ENCODE measurements around the gene QSOX2.

Gene QSOX2

GRCh38 chr9:136204838-136205706 lies 40.5 kb downstream of the QSOX2 start, which contains the start of gene LHX3:
LHX3 (minus strand) TSS chr9:136205128; CDS start chr9:136205012, 116 bp downstream.
- peaks cover 3 to 5% of the 10 kb centered on the region in 2 donors for H3K4me1 Mint-ChIP-seq (ENCODE audit: low read depth in 2 of 2)
- H3K4me3 Mint-ChIP-seq: no peak within 1 kb of the TSS
- peaks cover 4% of the 10 kb centered on the region for H3K36me3 Mint-ChIP-seq (ENCODE audit: insufficient read depth)
- ATAC-seq (replicated peaks) (peak; percentile 39), DNase-seq (no peak)
- H3K9me3 Mint-ChIP-seq: no peaks in the 10 kb centered on the region
- H3K27ac Mint-ChIP-seq: no peak within 1 kb of the TSS
- H3K27me3 Mint-ChIP-seq: peaks cover 11 to 38% of the 10 kb centered on the region in 2 donors

DNA sequence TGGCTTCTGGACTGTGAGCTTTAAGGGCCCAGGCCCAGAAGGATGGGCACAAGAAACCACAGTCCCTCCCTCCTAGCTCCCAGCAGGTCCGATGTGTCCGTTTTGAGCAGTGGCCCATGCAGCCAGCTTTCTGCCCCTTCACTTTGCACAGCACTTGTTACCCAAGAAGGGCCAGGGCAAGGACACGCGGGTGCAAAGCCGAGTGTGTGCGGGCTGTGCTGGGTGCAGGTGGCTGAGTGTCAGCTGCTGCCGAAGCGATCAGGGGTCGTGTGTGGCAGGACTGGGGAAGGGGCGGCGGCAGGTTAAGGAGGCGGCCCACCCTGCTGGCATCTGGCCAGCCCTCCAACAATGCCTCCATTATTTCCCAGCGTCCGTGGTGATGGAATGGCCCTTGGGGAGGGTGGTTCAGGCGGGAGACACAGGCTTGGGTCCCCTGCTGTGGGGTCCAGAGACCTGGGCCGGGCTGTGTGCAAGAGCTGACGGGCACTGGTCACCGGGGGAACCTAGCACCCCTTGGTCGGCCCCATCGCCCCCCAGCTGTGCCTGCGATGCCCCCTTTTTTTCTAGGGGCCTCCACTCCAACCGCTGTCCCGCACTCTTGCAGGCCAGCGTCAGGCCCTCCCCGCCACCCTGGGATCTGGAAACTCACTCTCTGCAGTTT lies 41.3 kb downstream of the QSOX2 start:
- Mint-ChIP-seq H3K4me1 (ENCODE audit: low read depth in 2 of 2) (peaks cover 3 to 5% of the 10 kb centered on the region in 2 donors), H3K4me3 (no peak overlapping the region), H3K27me3 (peaks cover 11 to 41% of the 10 kb centered on the region in 2 donors), H3K36me3 (ENCODE audit: insufficient read depth) (peaks cover 4% of the 10 kb centered on the region), H3K9me3 (no peaks in the 10 kb centered on the region), H3K27ac (no peak overlapping the region)
- DNase-seq (no peak), ATAC-seq (replicated peaks) (no peak)

DNA sequence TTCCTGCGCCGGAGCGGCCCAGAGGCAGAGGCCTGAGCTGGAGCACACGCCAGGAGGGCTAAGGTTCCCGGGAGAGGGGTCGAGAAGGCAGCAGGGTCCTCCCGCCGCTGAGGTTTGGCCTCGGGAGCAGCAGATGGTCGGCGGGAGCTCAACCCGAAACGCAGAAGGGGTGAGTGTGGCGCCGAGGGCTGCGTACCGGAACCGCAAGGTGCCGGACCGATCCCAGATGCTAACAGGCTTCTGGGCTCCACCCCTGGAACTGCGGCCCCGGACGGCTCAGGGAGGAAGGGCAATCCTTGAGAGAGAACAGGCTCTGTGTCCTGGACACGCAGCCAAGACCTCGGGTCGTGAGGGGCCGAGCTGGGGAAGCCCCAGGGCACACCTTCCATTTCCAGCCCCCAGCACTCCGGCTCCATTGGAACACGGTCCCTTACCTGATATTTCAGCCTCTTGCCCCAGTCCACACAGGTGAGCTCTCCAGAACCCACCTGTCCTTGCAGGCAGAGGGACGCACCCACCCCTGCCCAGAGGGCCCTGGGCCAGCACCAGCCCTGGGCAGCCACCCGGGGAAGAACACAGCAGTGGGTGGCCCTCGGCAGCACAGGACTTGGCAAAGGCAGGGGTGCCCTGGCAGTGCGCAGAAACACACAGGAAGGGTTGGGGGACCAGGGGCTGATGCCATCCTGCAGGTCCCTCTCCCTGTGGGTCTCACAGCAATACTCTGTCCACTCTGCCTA lies 42.0 kb downstream of the QSOX2 start:
- ATAC-seq (replicated peaks) (no peak), DNase-seq (no peak)
- no peak overlapping the region for H3K4me3 Mint-ChIP-seq
- H3K36me3 Mint-ChIP-seq (ENCODE audit: insufficient read depth): peaks cover 3% of the 10 kb centered on the region
- H3K4me1 Mint-ChIP-seq (ENCODE audit: low read depth in 2 of 2): peaks cover 3 to 5% of the 10 kb centered on the region in 2 donors
- peaks cover 11 to 41% of the 10 kb centered on the region in 2 donors for H3K27me3 Mint-ChIP-seq
- H3K9me3 Mint-ChIP-seq: no peaks in the 10 kb centered on the region
- H3K27ac Mint-ChIP-seq: no peak overlapping the region

- Mint-ChIP-seq H3K27me3 (peaks cover 11 to 50% of the 10 kb centered on the region in 2 donors), H3K4me3 (no peak overlapping the region), H3K27ac (no peak overlapping the region), H3K4me1 (ENCODE audit: low read depth in 2 of 2) (peaks cover 3 to 5% of the 10 kb centered on the region in 2 donors), H3K36me3 (ENCODE audit: insufficient read depth) (no peaks in the 10 kb centered on the region), H3K9me3 (no peaks in the 10 kb centered on the region)
- ATAC-seq (replicated peaks) (no peak), DNase-seq (no peak)
Measured at GRCh38 chr9:136202454-136203407, 42.9 kb downstream of the QSOX2 start.

GRCh38 chr9:136201609-136202453 lies 43.8 kb downstream of the QSOX2 start:
- Mint-ChIP-seq H3K9me3 (no peaks in the 10 kb centered on the region), H3K4me3 (no peak overlapping the region), H3K4me1 (ENCODE audit: low read depth in 2 of 2) (peaks cover 2% of the 10 kb centered on the region in 2 donors), H3K27me3 (peaks cover 13 to 59% of the 10 kb centered on the region in 2 donors), H3K27ac (no peak overlapping the region), H3K36me3 (ENCODE audit: insufficient read depth) (no peaks in the 10 kb centered on the region)
- DNase-seq (no peak), ATAC-seq (replicated peaks) (no peak)

DNA sequence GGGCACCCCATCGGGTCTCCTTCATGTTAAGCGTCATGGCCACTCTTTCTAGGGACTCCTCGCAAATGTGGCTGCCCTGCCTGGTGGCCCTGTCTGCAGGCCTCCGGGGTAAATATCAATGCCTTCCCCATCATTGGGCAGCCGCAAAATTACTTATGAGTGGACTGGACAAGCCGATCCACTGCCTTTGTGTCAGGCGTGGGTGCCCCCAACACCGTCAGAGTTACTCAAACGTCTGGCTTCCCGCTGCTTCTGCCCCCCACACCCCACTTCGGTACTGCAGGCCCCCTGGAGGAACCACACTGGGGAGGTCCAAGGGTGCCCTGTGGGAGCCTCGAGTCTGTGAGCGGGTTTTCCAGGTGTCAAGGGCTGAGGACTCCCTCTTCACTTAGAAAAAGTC lies 44.4 kb downstream of the QSOX2 start:
- Mint-ChIP-seq H3K27me3 (peaks cover 20 to 65% of the 10 kb centered on the region in 2 donors), H3K4me1 (ENCODE audit: low read depth in 2 of 2) (peaks cover 7% of the 10 kb centered on the region in 2 donors), H3K9me3 (no peaks in the 10 kb centered on the region), H3K27ac (no peak overlapping the region), H3K36me3 (ENCODE audit: insufficient read depth) (no peaks in the 10 kb centered on the region), H3K4me3 (no peak overlapping the region)
- DNase-seq: no peak
- no peak for ATAC-seq (replicated peaks)

DNA sequence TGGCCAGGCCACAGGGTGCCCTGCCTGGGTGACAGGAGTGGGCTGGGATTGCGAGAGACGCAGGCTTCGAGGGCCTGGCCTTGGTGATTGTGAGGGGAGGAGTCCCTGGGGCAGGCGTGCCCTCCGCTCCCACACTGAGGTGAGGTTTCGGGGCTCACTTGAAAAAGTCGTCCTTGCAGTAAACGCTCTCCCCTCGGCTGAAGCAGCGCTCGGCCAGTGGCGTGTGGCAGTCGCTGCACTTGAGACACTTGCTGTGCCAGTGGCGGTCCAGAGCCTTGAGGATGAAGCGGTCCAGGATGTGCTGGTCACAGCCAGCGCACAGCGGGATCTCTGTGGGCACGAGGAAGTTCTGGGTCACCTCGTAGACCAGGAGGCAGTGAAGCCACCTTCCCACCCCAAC lies 45.2 kb downstream of the QSOX2 start:
- Mint-ChIP-seq H3K36me3 (ENCODE audit: insufficient read depth) (no peaks in the 10 kb centered on the region), H3K27me3 (peaks cover 25 to 66% of the 10 kb centered on the region in 2 donors), H3K4me1 (ENCODE audit: low read depth in 2 of 2) (peaks cover 7 to 8% of the 10 kb centered on the region in 2 donors), H3K4me3 (no peak overlapping the region), H3K9me3 (no peaks in the 10 kb centered on the region), H3K27ac (no peak overlapping the region)
- DNase-seq (no peak), ATAC-seq (replicated peaks) (no peak)

GRCh38 chr9:136199391-136200288 lies 46.0 kb downstream of the QSOX2 start:
- peaks cover 25 to 69% of the 10 kb centered on the region in 2 donors for H3K27me3 Mint-ChIP-seq
- no peaks in the 10 kb centered on the region for H3K36me3 Mint-ChIP-seq (ENCODE audit: insufficient read depth)
- DNase-seq (no peak), ATAC-seq (replicated peaks) (no peak)
- H3K9me3 Mint-ChIP-seq: no peaks in the 10 kb centered on the region
- no peak overlapping the region for H3K27ac Mint-ChIP-seq
- H3K4me3 Mint-ChIP-seq: no peak overlapping the region
- peaks cover 7 to 8% of the 10 kb centered on the region in 2 donors for H3K4me1 Mint-ChIP-seq (ENCODE audit: low read depth in 2 of 2)

DNA sequence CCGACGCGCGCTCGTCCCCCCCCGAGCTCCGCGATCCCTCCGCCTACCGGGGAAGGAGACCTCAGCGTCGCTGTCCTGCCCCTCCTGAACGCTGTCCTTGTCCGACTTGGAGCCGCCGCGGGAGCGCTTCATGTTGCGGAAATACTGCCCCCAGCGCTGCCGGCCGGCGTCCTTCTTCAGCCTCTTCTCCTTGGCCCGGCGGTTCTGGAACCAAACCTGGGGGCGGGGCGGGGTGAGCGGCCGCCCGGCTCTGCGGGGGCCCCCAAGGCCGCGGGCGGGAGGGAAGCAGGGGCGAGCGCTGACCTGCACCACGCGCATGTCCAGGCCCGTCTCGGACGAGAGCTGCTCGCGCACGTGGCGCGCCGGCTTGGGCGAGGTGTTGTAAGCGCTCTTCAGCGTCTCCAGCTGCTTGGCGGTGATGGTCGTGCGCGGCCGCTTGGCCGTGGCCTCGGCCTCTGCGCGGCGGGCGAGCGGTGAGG lies 47.0 kb downstream of the QSOX2 start:
- ATAC-seq (replicated peaks) (no peak), DNase-seq (no peak)
- H3K9me3 Mint-ChIP-seq: no peaks in the 10 kb centered on the region
- peaks cover 25 to 66% of the 10 kb centered on the region in 2 donors for H3K27me3 Mint-ChIP-seq
- no peaks in the 10 kb centered on the region for H3K36me3 Mint-ChIP-seq (ENCODE audit: insufficient read depth)
- H3K4me3 Mint-ChIP-seq: no peak overlapping the region
- peaks cover 7 to 8% of the 10 kb centered on the region in 2 donors for H3K4me1 Mint-ChIP-seq (ENCODE audit: low read depth in 2 of 2)
- H3K27ac Mint-ChIP-seq: no peak overlapping the region

GRCh38 chr9:136197930-136198604 lies 47.5 kb downstream of the QSOX2 start:
- no peak for DNase-seq
- Mint-ChIP-seq H3K27me3 (peaks cover 25 to 61% of the 10 kb centered on the region in 2 donors), H3K4me3 (no peak overlapping the region)

More at GRCh38 chr9:136197930-136198604, 47.5 kb downstream of the QSOX2 start:
- Mint-ChIP-seq H3K27ac (no peak overlapping the region), H3K36me3 (ENCODE audit: insufficient read depth) (no peaks in the 10 kb centered on the region), H3K9me3 (no peaks in the 10 kb centered on the region), H3K4me1 (ENCODE audit: low read depth in 2 of 2) (peaks cover 5 to 8% of the 10 kb centered on the region in 2 donors)
- ATAC-seq (replicated peaks): no peak
